Right lobe of liver (tissue), 4 donors: ENCODE data around the gene IGSF22.

Experiments used
- POLR2A ChIP-seq: fragments of 450-650 bp; IDR thresholded peaks from one replicate; pipeline ENCODE4 v1.6.1; 2017; ENCODE audit warnings: antibody characterized with exemption, mild to moderate bottlenecking
- TF ChIP-seq, protein P1 (sequence below), 4 donors: fragments of 200-600 bp in 3 of 4; fragments of 450-650 bp in 1 of 4; IDR thresholded peaks; one replicate each; pipeline versions ENCODE4 v1.5.1 to v1.8.0; 2016 to 2022; ENCODE audit warnings: antibody characterized with exemption in 4 of 4, mild to moderate bottlenecking in 2 of 4
- donor health status: DM: no; HTN: no; CAD: no.
- donor health status: DM: no; HTN: no; CAD: no.
- donor health status: DM: no; HTN: yes; CAD: no.

DNA sequence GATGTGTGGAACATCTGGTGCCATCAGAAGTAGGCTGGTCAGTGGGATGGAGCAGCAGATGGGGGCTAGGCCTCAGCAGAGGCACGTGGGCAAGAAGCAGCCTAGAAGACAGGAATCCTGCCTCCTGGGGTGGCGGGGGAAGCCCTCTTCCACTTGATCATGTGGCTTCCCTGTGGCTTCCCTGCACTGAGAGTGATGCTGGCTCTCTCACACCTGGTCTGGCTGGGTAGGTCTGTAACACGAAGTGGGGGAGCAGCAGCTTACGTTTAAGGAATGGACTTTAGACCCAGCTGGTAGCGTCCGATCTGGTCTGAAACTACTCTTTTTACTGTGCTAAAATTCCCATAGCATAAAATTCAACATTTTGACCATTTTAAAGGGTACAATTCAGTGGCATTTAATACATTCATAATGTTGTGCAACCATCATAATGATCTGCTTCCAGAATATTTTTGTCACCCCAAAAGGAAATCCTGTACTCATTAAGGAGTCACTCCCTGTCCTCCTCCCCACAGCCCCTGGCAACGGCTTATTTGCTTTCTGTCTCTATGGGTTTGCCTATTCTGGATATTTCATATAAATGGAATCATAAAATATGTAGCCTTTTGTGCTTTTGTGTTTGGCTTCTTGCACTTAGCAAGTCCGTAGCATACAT is 43.9 kb upstream of the IGSF22 start:
- TF ChIP-seq, protein P1, sequence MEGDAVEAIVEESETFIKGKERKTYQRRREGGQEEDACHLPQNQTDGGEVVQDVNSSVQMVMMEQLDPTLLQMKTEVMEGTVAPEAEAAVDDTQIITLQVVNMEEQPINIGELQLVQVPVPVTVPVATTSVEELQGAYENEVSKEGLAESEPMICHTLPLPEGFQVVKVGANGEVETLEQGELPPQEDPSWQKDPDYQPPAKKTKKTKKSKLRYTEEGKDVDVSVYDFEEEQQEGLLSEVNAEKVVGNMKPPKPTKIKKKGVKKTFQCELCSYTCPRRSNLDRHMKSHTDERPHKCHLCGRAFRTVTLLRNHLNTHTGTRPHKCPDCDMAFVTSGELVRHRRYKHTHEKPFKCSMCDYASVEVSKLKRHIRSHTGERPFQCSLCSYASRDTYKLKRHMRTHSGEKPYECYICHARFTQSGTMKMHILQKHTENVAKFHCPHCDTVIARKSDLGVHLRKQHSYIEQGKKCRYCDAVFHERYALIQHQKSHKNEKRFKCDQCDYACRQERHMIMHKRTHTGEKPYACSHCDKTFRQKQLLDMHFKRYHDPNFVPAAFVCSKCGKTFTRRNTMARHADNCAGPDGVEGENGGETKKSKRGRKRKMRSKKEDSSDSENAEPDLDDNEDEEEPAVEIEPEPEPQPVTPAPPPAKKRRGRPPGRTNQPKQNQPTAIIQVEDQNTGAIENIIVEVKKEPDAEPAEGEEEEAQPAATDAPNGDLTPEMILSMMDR (IDR thresholded peaks at IDR 0.05): no peak
- TF ChIP-seq POLR2A: no peak
